H1 (cell line): ENCODE data around the gene STIM1. TPM values are rescaled to one million over a fixed set of nuclear protein-coding genes. Genes with fewer than 3 reads are reported as not detected.

Experiments used
- CTCF ChIA-PET: fragments of 300-600 bp; sonication (Branson Sonifier 250); formaldehyde crosslinking; loops from one replicate; lab custom pipeline; 2021; ENCODE audit not compliant: partially characterized antibody; lab: Charles Lee
- POLR2A ChIA-PET: fragments of 300-600 bp; sonication (Branson Sonifier 250); formaldehyde crosslinking; loops from one replicate; lab custom pipeline; 2021; ENCODE audit warnings: inconsistent platforms; ENCODE audit not compliant: partially characterized antibody; lab: Charles Lee
- DNase-seq, 2 experiments: peaks; one replicate each; pipeline versions ENCODE4 v3.0.0 to v3.0.0-alpha.2; 2010 to 2022; ENCODE audit warnings: low spot score in 2 of 2, low read depth in 1 of 2, mixed read lengths in 1 of 2
- FAIRE-seq: peaks from 2 replicates; lab custom pipeline; 2011; peaks lifted over from hg19 to GRCh38; lab: Jason Lieb, UNC
- H2AFZ ChIP-seq: 2 replicates; pipeline ENCODE4 v1.8.1; 2012; ENCODE audit warnings: low read length, inconsistent platforms
- H2AK5ac ChIP-seq: 2 replicates; pipeline ENCODE4 v1.6.1; 2013; ENCODE audit warnings: low read depth, low read length
- H2BK120ac ChIP-seq: replicated peaks from 2 replicates; pipeline ENCODE3; 2013; ENCODE audit warnings: low read depth, low read length, inconsistent platforms
- H2BK12ac ChIP-seq: 2 replicates; pipeline ENCODE4 v1.6.1; 2013; ENCODE audit warnings: low read depth, low read length
- H2BK15ac ChIP-seq: 2 replicates; pipeline ENCODE4 v1.6.1; 2013; ENCODE audit warnings: low read length
- H2BK20ac ChIP-seq: 2 replicates; pipeline ENCODE4 v1.6.1; 2013; ENCODE audit warnings: low read length
- H2BK5ac ChIP-seq: 2 replicates; pipeline ENCODE4 v1.6.1; 2013; ENCODE audit warnings: low read depth, low read length
- H3K14ac ChIP-seq: 2 replicates; pipeline ENCODE4 v1.6.1; 2013; ENCODE audit warnings: inconsistent platforms; ENCODE audit not compliant: insufficient read length
- H3K18ac ChIP-seq: 2 replicates; pipeline ENCODE4 v1.6.1; 2013; ENCODE audit warnings: low read length; ENCODE audit errors: extremely low read depth
- H3K23ac ChIP-seq: 2 replicates; pipeline ENCODE4 v1.6.1; 2013; ENCODE audit warnings: inconsistent platforms; ENCODE audit not compliant: insufficient read length
- H3K23me2 ChIP-seq: 2 replicates; pipeline ENCODE4 v1.6.1; 2013; ENCODE audit warnings: low read depth, low read length
- H3K27ac ChIP-seq: 2 replicates; pipeline ENCODE4 v1.6.1; 2011; ENCODE audit warnings: low read depth, low read length, inconsistent platforms
- H3K27me3 ChIP-seq, 4 experiments: replicated peaks in 1 of 4; 1 replicate in 1 of 4; 2 replicates in 3 of 4; pipeline versions ENCODE4 v1.6.1 to v1.8.1; 2011 to 2013; ENCODE audit warnings: low read length in 3 of 4, mild to moderate bottlenecking in 3 of 4, inconsistent platforms in 2 of 4, mixed read lengths in 2 of 4, moderate library complexity in 1 of 4; ENCODE audit not compliant: control insufficient read depth in 3 of 4, insufficient read depth in 3 of 4; ENCODE audit errors: extremely low read depth in 1 of 4
- H3K36me3 ChIP-seq, 4 experiments: 2 replicates each; pipeline versions ENCODE4 v1.6.1 to v1.8.1; 2011 to 2013; ENCODE audit warnings: mild to moderate bottlenecking in 4 of 4, low read length in 3 of 4, moderate library complexity in 2 of 4, control low read depth in 1 of 4, inconsistent platforms in 1 of 4; ENCODE audit not compliant: insufficient read depth in 4 of 4, control insufficient read depth in 2 of 4
- H3K4ac ChIP-seq: replicated peaks from 2 replicates; pipeline ENCODE3; 2013; ENCODE audit warnings: low read length, low read depth, mixed read lengths, inconsistent platforms; ENCODE audit not compliant: insufficient read length
- H3K4me1 ChIP-seq, 4 experiments: replicated peaks in 1 of 4; 1 replicate in 1 of 4; 2 replicates in 3 of 4; pipeline versions ENCODE4 v1.6.1 to v1.8.1; 2011 to 2013; ENCODE audit warnings: low read length in 3 of 4, inconsistent platforms in 2 of 4, mixed read lengths in 1 of 4; ENCODE audit not compliant: insufficient read depth in 4 of 4, control insufficient read depth in 3 of 4
- H3K4me2 ChIP-seq, 2 experiments: 2 replicates each; pipeline versions ENCODE4 v1.6.1 to v1.8.1; 2011 to 2013; ENCODE audit warnings: low read depth in 2 of 2, low read length in 2 of 2, control low read depth in 1 of 2, inconsistent platforms in 1 of 2, mild to moderate bottlenecking in 1 of 2; ENCODE audit not compliant: insufficient read depth in 1 of 2
- H3K4me3 ChIP-seq, 4 experiments: fragments of 200-600, 300-600 bp in 1 of 4; sonication (generic), shearing (Covaris generic), sonication (Bioruptor Twin) in 1 of 4; 2 replicates each; pipeline versions ENCODE4 v1.5.1 to v1.8.1; 2011 to 2016; ENCODE audit warnings: low read length in 4 of 4, low read depth in 3 of 4, control low read depth in 2 of 4, inconsistent platforms in 2 of 4, mild to moderate bottlenecking in 2 of 4, mixed read lengths in 1 of 4, moderate library complexity in 1 of 4; ENCODE audit not compliant: insufficient read depth in 2 of 4; ENCODE audit errors: extremely low read depth in 1 of 4
- H3K56ac ChIP-seq: replicated peaks from 2 replicates; pipeline ENCODE3; 2013; ENCODE audit warnings: low read depth, mild to moderate bottlenecking, mixed read lengths, low read length, inconsistent platforms; ENCODE audit not compliant: insufficient read length
- H3K79me1 ChIP-seq: 2 replicates; pipeline ENCODE4 v1.6.1; 2013; ENCODE audit warnings: low read depth, low read length, control low read depth
- H3K79me2 ChIP-seq, 2 experiments: 2 replicates each; pipeline versions ENCODE4 v1.6.1 to v1.8.1; 2012 to 2013; ENCODE audit warnings: low read length in 2 of 2, mild to moderate bottlenecking in 2 of 2, inconsistent platforms in 1 of 2; ENCODE audit not compliant: insufficient read depth in 2 of 2, control insufficient read depth in 1 of 2
- H3K9ac ChIP-seq, 4 experiments: replicated peaks in 1 of 4; 1 replicate in 1 of 4; 2 replicates in 3 of 4; pipeline versions ENCODE4 v1.6.1 to v1.8.1; 2011 to 2013; ENCODE audit warnings: low read depth in 3 of 4, low read length in 3 of 4, control low read depth in 2 of 4, mild to moderate bottlenecking in 2 of 4, moderate library complexity in 2 of 4, inconsistent platforms in 1 of 4; ENCODE audit errors: extremely low read depth in 1 of 4
- H3K9me3 ChIP-seq, 2 experiments: 2 replicates each; pipeline versions ENCODE4 v1.6.1 to v1.8.1; 2012 to 2013; ENCODE audit warnings: mild to moderate bottlenecking in 2 of 2, moderate library complexity in 2 of 2, control low read depth in 1 of 2, inconsistent platforms in 1 of 2, low read depth in 1 of 2, low read length in 1 of 2, mixed read lengths in 1 of 2; ENCODE audit not compliant: insufficient read depth in 2 of 2
- H4K20me1 ChIP-seq, 2 experiments: replicated peaks in 1 of 2; 2 replicates each; pipeline versions ENCODE3 to v1.8.1; 2011 to 2013; ENCODE audit warnings: inconsistent platforms in 2 of 2, low read length in 2 of 2, mild to moderate bottlenecking in 1 of 2; ENCODE audit not compliant: insufficient read depth in 2 of 2, control insufficient read depth in 1 of 2
- H4K5ac ChIP-seq: 2 replicates; pipeline ENCODE4 v1.6.1; 2013; ENCODE audit warnings: low read length, low read depth, mixed read lengths, inconsistent platforms; ENCODE audit not compliant: insufficient read length
- H4K8ac ChIP-seq: 2 replicates; pipeline ENCODE4 v1.8.0; 2013; ENCODE audit warnings: mild to moderate bottlenecking, moderate library complexity, low read length, inconsistent platforms; ENCODE audit not compliant: insufficient read depth; ENCODE audit errors: extremely low read depth
- H4K91ac ChIP-seq: replicated peaks from 2 replicates; pipeline ENCODE3; 2013; ENCODE audit warnings: low read length, mixed read lengths, inconsistent platforms; ENCODE audit not compliant: insufficient read length
- KDM4A ChIP-seq: IDR thresholded peaks from one replicate; pipeline ENCODE4 v1.7.1; 2012; ENCODE audit warnings: low read depth, mild to moderate bottlenecking, moderate library complexity, low read length, inconsistent platforms; ENCODE audit not compliant: severe bottlenecking
- SIN3A ChIP-seq, 2 experiments: IDR thresholded peaks in 1 of 2; conservative IDR thresholded peaks in 1 of 2; 2 replicates each; pipeline ENCODE4 v1.6.1; 2011 to 2012; ENCODE audit warnings: low read length in 2 of 2, improper control_type of control experiment in 1 of 2, low read depth in 1 of 2, mild to moderate bottlenecking in 1 of 2
- SP2 ChIP-seq: IDR thresholded peaks from 2 replicates; pipeline ENCODE4 v1.6.1; 2012; ENCODE audit warnings: mild to moderate bottlenecking, low read length, inconsistent platforms
- WGBS, 2 experiments: shearing (Covaris generic) in 1 of 2; methylation state at CpG; one replicate each; pipeline versions ENCODE4 v1.1.6 to v1.1.7; 2013 to 2015; ENCODE audit warnings: low lambda C conversion rate in 2 of 2, mixed read lengths in 2 of 2, inconsistent platforms in 1 of 2, low coverage in 1 of 2, missing lambda C conversion rate in 1 of 2; ENCODE audit not compliant: insufficient replicate concordance in 2 of 2, insufficient coverage in 1 of 2, insufficient read length in 1 of 2; ENCODE audit errors: extremely low coverage in 1 of 2, missing lambda C conversion rate in 1 of 2; 5-methylcytosine and 5-hydroxymethylcytosine counted together
- polyA plus RNA-seq, 7 experiments: library from polyadenylated mRNA; depleted of rRNA in 3 of 7; stranded (reverse) in 5 of 7; unstranded in 2 of 7; fragments of >200 nt in 5 of 7; fragments of 200-250 nt in 2 of 7; gene quantifications; 1 replicate in 5 of 7; 2 replicates in 1 of 7; 4 replicates in 1 of 7; pipeline versions ENCODE4 v1.2.1 to v1.2.3, GENCODE V29; 2011 to 2013; ENCODE audit warnings: missing spikeins in 2 of 7, mixed read lengths in 2 of 7
- total RNA-seq: library from RNA; stranded (reverse); fragmentation: NEBNext Ultra II Directional; extraction: Animal tissue kit (Norgen Biotek cat#: 25700); gene quantifications from 2 replicates; pipeline ENCODE4 v1.2.1, GENCODE V29; 2021

Gene STIM1
- total and polyA plus RNA-seq, 2 of the 8 experiments (the other 6 are each of a cell fraction or from before 2014, with no cell fraction given) = 11.1 to 12.2 TPM

DNA sequence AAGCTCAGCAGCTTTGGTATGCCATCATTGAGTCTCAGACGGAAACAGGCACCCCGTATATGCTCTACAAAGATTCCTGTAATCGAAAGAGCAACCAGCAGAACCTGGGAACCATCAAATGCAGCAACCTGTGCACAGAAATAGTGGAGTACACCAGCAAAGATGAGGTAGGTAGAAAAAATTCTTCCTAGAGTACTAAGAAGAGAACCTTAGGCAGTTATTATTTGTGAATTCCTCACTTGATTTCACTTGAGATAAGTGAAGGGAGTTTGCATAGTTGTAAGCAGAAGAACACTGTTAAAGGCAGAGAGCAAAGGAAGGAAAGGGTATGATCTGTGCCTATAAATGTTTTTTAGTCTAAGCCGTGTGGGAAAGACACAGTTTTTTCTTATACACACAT, 267.8 kb downstream of the STIM1 start:
- 84% methylated on average over 4 of the region's 4 CpGs; no CpG with 5 or more reads in 1 of the 2 experiments for WGBS, 2 experiments
- POLR2A ChIA-PET = no interaction called here
- TF ChIP-seq SIN3A (conservative IDR thresholded peaks at IDR 0.05 in 1 of 2, IDR thresholded peaks at IDR 0.05 in 1 of 2; ENCODE audit: low read depth in 1 of 2, low read length in 2 of 2) (no peak), KDM4A (no peak), SP2 (no peak)

More for the DNA sequence above, 267.8 kb downstream of the STIM1 start:
- Histone ChIP-seq H2BK20ac (no peak overlapping the region), H3K79me2 (no peaks in the 10 kb centered on the region), H3K23me2 (0 out of 2 replicates have a peak, but pooled peaks cover 2% of the 10 kb centered on the region), H3K79me1 (no peaks in the 10 kb centered on the region), H4K91ac (no peak overlapping the region), H4K20me1 (no peaks in the 10 kb centered on the region), H2BK12ac (no peak overlapping the region), H3K23ac (no peak overlapping the region), H3K27ac (no peak overlapping the region), H3K4me3 (no peak overlapping the region), H3K56ac (no peak overlapping the region), H3K36me3 (peaks cover 11 to 70% (median 50%) of the 10 kb centered on the region in 4 experiments), H2BK5ac (no peak overlapping the region), H3K27me3 (no peaks in the 10 kb centered on the region), H2AK5ac (no peak overlapping the region), H3K4me1 (no peaks in the 10 kb centered on the region), H3K9ac (no peak overlapping the region), H3K14ac (no peak overlapping the region), H4K8ac (no peak overlapping the region), H2BK15ac (no peak overlapping the region), H3K18ac (no peak overlapping the region), H3K9me3 (no peaks in the 10 kb centered on the region), H4K5ac (no peak overlapping the region), H3K4ac (no peak overlapping the region), H3K4me2 (no peak overlapping the region), H2AFZ (no peak overlapping the region), H2BK120ac (no peak overlapping the region)
- CTCF ChIA-PET = no interaction called here
- no peak for DNase-seq
- FAIRE-seq = no peak
